HG03565 (cell line): Measurements from ENCODE around the gene RBM45.
A peak's percentile ranks its signal among the peaks of the same experiment; 100 is the strongest.
"Not testable (repeated sequence)": the region's sequence is repeated elsewhere in the genome, so short reads cannot be mapped to it uniquely, and the experiment has no call there.

ENCODE experiments used
- ATAC-seq: cut with Tn5 transposase; IDR thresholded peaks from one replicate; pipeline ENCODE4 v1.9.1; 2021; ENCODE audit warnings: mild to moderate bottlenecking, moderate library complexity; ENCODE audit not compliant: unreplicated experiment

The RBM45 gene

GRCh38 chr2:178106053-178106452, 6.2 kb upstream of the RBM45 start:
- no peak for ATAC-seq

GRCh38 chr2:178108176-178108575, 4.1 kb upstream of the RBM45 start:
- no peak for ATAC-seq

- no peak for ATAC-seq
Measured at GRCh38 chr2:178109813-178110212, 2.4 kb upstream of the RBM45 start.

- ATAC-seq = no peak
Measured at GRCh38 chr2:178110681-178111080, 1.6 kb upstream of the RBM45 start.

- ATAC-seq = no peak
Measured at GRCh38 chr2:178111743-178112142, 494 bp upstream of the RBM45 start.

- peak; percentile 27 for ATAC-seq
Measured at GRCh38 chr2:178114462-178114861, 2.2 kb downstream of the RBM45 start.

- ATAC-seq = no peak
Measured at GRCh38 chr2:178115271-178115670, 3.0 kb downstream of the RBM45 start.

- no peak for ATAC-seq
Measured at GRCh38 chr2:178117725-178118124, 5.5 kb downstream of the RBM45 start.

- no peak for ATAC-seq
Measured at GRCh38 chr2:178119179-178119922, 7.1 kb downstream of the RBM45 start.

GRCh38 chr2:178123163-178123562, 10.9 kb downstream of the RBM45 start:
- no peak for ATAC-seq

GRCh38 chr2:178125125-178125524, 12.9 kb downstream of the RBM45 start:
- no peak for ATAC-seq

GRCh38 chr2:178125862-178126261, 13.6 kb downstream of the RBM45 start:
- no peak for ATAC-seq

- ATAC-seq = no peak
Measured at GRCh38 chr2:178128836-178129630, 16.8 kb downstream of the RBM45 start.

- ATAC-seq = no peak
Measured at GRCh38 chr2:178136321-178137025, 24.2 kb downstream of the RBM45 start.

GRCh38 chr2:178142274-178143065, 30.2 kb downstream of the RBM45 start:
- ATAC-seq = no peak

GRCh38 chr2:178143481-178143880, 31.2 kb downstream of the RBM45 start:
- no peak for ATAC-seq

- ATAC-seq = no peak
Measured at GRCh38 chr2:178152033-178152432, 39.8 kb downstream of the RBM45 start.

GRCh38 chr2:178152542-178152941, 40.3 kb downstream of the RBM45 start:
- no peak for ATAC-seq

- ATAC-seq = no peak
Measured at GRCh38 chr2:178152977-178153376, 40.7 kb downstream of the RBM45 start.

- not testable (repeated sequence) for ATAC-seq
Measured at GRCh38 chr2:178153878-178154277, 41.6 kb downstream of the RBM45 start.

- no peak for ATAC-seq
Measured at GRCh38 chr2:178155524-178155923, 43.3 kb downstream of the RBM45 start.
